B cell (primary cell): ENCODE data around the gene PRR16. TPM values are rescaled to one million over a fixed set of nuclear protein-coding genes. Genes with fewer than 3 reads are reported as not detected.

Experiments used
- ATAC-seq: fragments of 200-7000 bp; cut with Tn5 transposase; one replicate; pipeline ENCODE4 v1.10.0; 2021; ENCODE audit warnings: low read depth, mild to moderate bottlenecking, moderate number of reproducible peaks, moderate library complexity
- CTCF ChIA-PET: fragments of 350-600 bp; sonication (Branson Sonifier 250); formaldehyde crosslinking; loops from one replicate; lab custom pipeline; 2021; ENCODE audit warnings: antibody characterized with exemption, inconsistent platforms; lab: Charles Lee
- POLR2A ChIA-PET: fragments of 350-600 bp; sonication (Branson Sonifier 250); formaldehyde crosslinking; loops from one replicate; lab custom pipeline; 2021; ENCODE audit warnings: antibody characterized with exemption; lab: Charles Lee
- DNase-seq: peaks from one replicate; pipeline ENCODE4 v3.0.0; 2013
- H2AFZ ChIP-seq: 2 replicates; pipeline ENCODE4 v1.6.1; 2012; ENCODE audit warnings: mild to moderate bottlenecking, low read depth, low read length; ENCODE audit not compliant: insufficient read depth, poor library complexity, severe bottlenecking
- H3K27ac ChIP-seq, 2 donors: 1 replicate in 1 of 2; 2 replicates in 1 of 2; pipeline ENCODE4 v1.5.1; 2012 to 2013; ENCODE audit warnings: low read length in 2 of 2, mild to moderate bottlenecking in 2 of 2, moderate library complexity in 1 of 2
- H3K27me3 ChIP-seq, 4 experiments: fragments of 200-600 bp in 1 of 4; sonication (generic) in 1 of 4; replicated peaks in 1 of 4; 1 replicate in 2 of 4; 2 replicates in 2 of 4; pipeline versions ENCODE4 v1.6.1 to v1.7.0; 2013 to 2016; ENCODE audit warnings: low read length in 3 of 4, mild to moderate bottlenecking in 2 of 4, mixed read lengths in 1 of 4, moderate library complexity in 1 of 4; ENCODE audit not compliant: insufficient read depth in 4 of 4, control insufficient read depth in 3 of 4; ENCODE audit errors: control extremely low read depth in 1 of 4
- H3K36me3 ChIP-seq, 2 experiments: replicated peaks in 1 of 2; 1 replicate in 1 of 2; 2 replicates in 1 of 2; pipeline versions ENCODE4 v1.6.1 to v1.7.1; 2013; ENCODE audit warnings: low read length in 1 of 2; ENCODE audit not compliant: insufficient read depth in 2 of 2, control insufficient read depth in 1 of 2; ENCODE audit errors: control extremely low read depth in 1 of 2, extremely low read depth in 1 of 2
- H3K4me1 ChIP-seq, 2 donors: fragments of 200-600 bp in 1 of 2; sonication (generic) in 1 of 2; 1 replicate in 1 of 2; 2 replicates in 1 of 2; pipeline versions ENCODE4 v1.5.1 to v1.6.1; 2013 to 2017; ENCODE audit warnings: low read length in 2 of 2; ENCODE audit not compliant: control insufficient read depth in 2 of 2, insufficient read depth in 2 of 2
- H3K4me2 ChIP-seq: replicated peaks from 2 replicates; pipeline ENCODE3; 2012; ENCODE audit warnings: mild to moderate bottlenecking, low read depth, low read length; ENCODE audit not compliant: poor library complexity, severe bottlenecking
- H3K4me3 ChIP-seq, 5 experiments: fragments of 200-600 bp in 1 of 5; sonication (generic) in 1 of 5; 1 replicate in 3 of 5; 2 replicates in 2 of 5; pipeline versions ENCODE4 v1.5.1 to v1.7.0; 2011 to 2016; ENCODE audit warnings: low read length in 4 of 5, mild to moderate bottlenecking in 4 of 5, low read depth in 2 of 5, control low read depth in 1 of 5, moderate library complexity in 1 of 5; ENCODE audit not compliant: insufficient read depth in 1 of 5; ENCODE audit errors: control extremely low read depth in 1 of 5, extremely low read depth in 1 of 5
- H3K79me2 ChIP-seq: fragments of 200-600 bp; sonication (generic); one replicate; pipeline ENCODE4 v1.6.0; 2016; ENCODE audit warnings: low read length; ENCODE audit not compliant: control insufficient read depth, insufficient read depth
- H3K9ac ChIP-seq: fragments of 200-600 bp; sonication (generic); 2 replicates; pipeline ENCODE4 v1.6.1; 2017; ENCODE audit warnings: mild to moderate bottlenecking, low read length, moderate library complexity
- H3K9me3 ChIP-seq, 3 donors: one replicate each; pipeline versions ENCODE4 v1.6.1 to v1.7.1; 2013; ENCODE audit warnings: low read length in 2 of 3; ENCODE audit not compliant: control insufficient read depth in 2 of 3, insufficient read depth in 1 of 3; ENCODE audit errors: control extremely low read depth in 1 of 3
- H4K20me1 ChIP-seq: 2 replicates; pipeline ENCODE4 v1.6.0; 2012; ENCODE audit warnings: mild to moderate bottlenecking, low read length; ENCODE audit not compliant: insufficient read depth, control insufficient read depth, poor library complexity, severe bottlenecking
- H3K27ac Mint-ChIP-seq: one replicate; pipeline ENCODE4 v1.8.0; 2021; ENCODE audit warnings: mixed read lengths
- H3K27me3 Mint-ChIP-seq: one replicate; pipeline ENCODE4 v1.8.0; 2021; ENCODE audit warnings: mixed read lengths
- H3K4me1 Mint-ChIP-seq: one replicate; pipeline ENCODE4 v1.8.0; 2021; ENCODE audit warnings: mixed read lengths
- H3K4me3 Mint-ChIP-seq: one replicate; pipeline ENCODE4 v1.8.0; 2021; ENCODE audit warnings: mixed read lengths
- H3K9me3 Mint-ChIP-seq: one replicate; pipeline ENCODE4 v1.8.0; 2022; ENCODE audit warnings: mixed read lengths; ENCODE audit not compliant: insufficient read depth
- CTCF ChIP-seq: fragments of 200-600 bp; IDR thresholded peaks from one replicate; pipeline ENCODE4 v1.8.0; 2022; ENCODE audit warnings: antibody characterized with exemption, mild to moderate bottlenecking
- EZH2 ChIP-seq: IDR thresholded peaks from 2 replicates; pipeline ENCODE4 v1.6.1; 2012; ENCODE audit warnings: borderline replicate concordance, low read depth, mild to moderate bottlenecking, moderate library complexity, low read length; ENCODE audit not compliant: insufficient read depth, poor library complexity, severe bottlenecking
- WGBS: methylation state at CpG from one replicate; pipeline ENCODE4 v1.1.5; 2013; ENCODE audit warnings: missing lambda C conversion rate; ENCODE audit not compliant: insufficient coverage; 5-methylcytosine and 5-hydroxymethylcytosine counted together
- intact Hi-C: fragments of 100-400 bp; cut with micrococcal nuclease; formaldehyde crosslinking; loops from one replicate; pipeline ENCODE4 v1.10.0; 2022
- polyA plus RNA-seq: library from polyadenylated mRNA; depleted of rRNA; stranded (reverse); fragments of >200 nt; gene quantifications from 2 replicates; pipeline ENCODE4 v1.2.3, GENCODE V29; 2012
- total RNA-seq, 2 donors: library from RNA; stranded (reverse); fragments of 120-200 nt in 1 of 2; gene quantifications; 1 replicate in 1 of 2; 2 replicates in 1 of 2; pipeline versions ENCODE4 v1.2.3 to v1.2.4, GENCODE V29; 2013 to 2022

The PRR16 gene
- total and polyA plus RNA-seq, 2 donors (not counting 1 experiment from before 2014, with no cell fraction given), result 0.16 TPM; not detected in 1

- H3K27me3 ChIP-seq, result no peaks in the 10 kb centered on the region
- TF ChIP-seq EZH2 (no peak), CTCF (no peak)
- ChIA-PET POLR2A (no interaction called here), CTCF (no interaction called here)
- H3K27ac ChIP-seq, result no peak overlapping the region
- H3K4me1 ChIP-seq, result no peaks in the 10 kb centered on the region
- no peak overlapping the region for H3K27ac Mint-ChIP-seq
- no peaks in the 10 kb centered on the region for H3K4me1 Mint-ChIP-seq
- no peak overlapping the region for H2AFZ ChIP-seq
- H3K9me3 ChIP-seq, result no peaks in the 10 kb centered on the region
- no peaks in the 10 kb centered on the region for H3K79me2 ChIP-seq
- H3K27me3 Mint-ChIP-seq, result no peaks in the 10 kb centered on the region
- H3K4me3 ChIP-seq, result no peak overlapping the region
- no peak overlapping the region for H3K4me2 ChIP-seq
- no peak overlapping the region for H3K9ac ChIP-seq
- intact Hi-C loops, result no loop called here
- H3K9me3 Mint-ChIP-seq, result no peaks in the 10 kb centered on the region
- H3K36me3 ChIP-seq, result no peaks in the 10 kb centered on the region
- ATAC-seq (no peak), DNase-seq (no peak)
- no peak overlapping the region for H3K4me3 Mint-ChIP-seq
- no peaks in the 10 kb centered on the region for H4K20me1 ChIP-seq
These were observed 219.5 kb downstream of the PRR16 start for GRCh38 chr5:120683580-120683979.

GRCh38 chr5:120684213-120684612, 220.1 kb downstream of the PRR16 start:
- CTCF ChIA-PET, result no interaction called here

More at GRCh38 chr5:120684213-120684612, 220.1 kb downstream of the PRR16 start:
- Histone ChIP-seq H3K27me3 (no peaks in the 10 kb centered on the region), H3K4me1 (no peaks in the 10 kb centered on the region), H3K9ac (no peak overlapping the region), H3K79me2 (no peaks in the 10 kb centered on the region), H3K4me2 (no peak overlapping the region), H3K4me3 (no peak overlapping the region), H3K9me3 (no peaks in the 10 kb centered on the region), H4K20me1 (no peaks in the 10 kb centered on the region), H2AFZ (no peak overlapping the region), H3K36me3 (no peaks in the 10 kb centered on the region), H3K27ac (no peak overlapping the region)
- Mint-ChIP-seq H3K4me3 (no peak overlapping the region), H3K9me3 (no peaks in the 10 kb centered on the region), H3K4me1 (no peaks in the 10 kb centered on the region), H3K27ac (no peak overlapping the region), H3K27me3 (no peaks in the 10 kb centered on the region)
- ATAC-seq (no peak), DNase-seq (no peak)
- intact Hi-C loops, result no loop called here
- POLR2A ChIA-PET, result no interaction called here
- 88% methylated on average over 1 of the region's 2 CpGs for WGBS
- no peak for TF ChIP-seq EZH2
- TF ChIP-seq CTCF, result no peak
